Activated CD8-positive, alpha-beta memory T cell treated with anti-CD3 and anti-CD28 coated beads for 1 hour (primary cell): ENCODE measurements around the gene STAT5B.

Source experiments
- DNase-seq, 2 donors: peaks; one replicate each; pipeline ENCODE4 v3.0.0-alpha.2; 2020; ENCODE audit warnings: low read depth in 1 of 2; ENCODE audit errors: extremely low read depth in 1 of 2

Gene STAT5B

DNA sequence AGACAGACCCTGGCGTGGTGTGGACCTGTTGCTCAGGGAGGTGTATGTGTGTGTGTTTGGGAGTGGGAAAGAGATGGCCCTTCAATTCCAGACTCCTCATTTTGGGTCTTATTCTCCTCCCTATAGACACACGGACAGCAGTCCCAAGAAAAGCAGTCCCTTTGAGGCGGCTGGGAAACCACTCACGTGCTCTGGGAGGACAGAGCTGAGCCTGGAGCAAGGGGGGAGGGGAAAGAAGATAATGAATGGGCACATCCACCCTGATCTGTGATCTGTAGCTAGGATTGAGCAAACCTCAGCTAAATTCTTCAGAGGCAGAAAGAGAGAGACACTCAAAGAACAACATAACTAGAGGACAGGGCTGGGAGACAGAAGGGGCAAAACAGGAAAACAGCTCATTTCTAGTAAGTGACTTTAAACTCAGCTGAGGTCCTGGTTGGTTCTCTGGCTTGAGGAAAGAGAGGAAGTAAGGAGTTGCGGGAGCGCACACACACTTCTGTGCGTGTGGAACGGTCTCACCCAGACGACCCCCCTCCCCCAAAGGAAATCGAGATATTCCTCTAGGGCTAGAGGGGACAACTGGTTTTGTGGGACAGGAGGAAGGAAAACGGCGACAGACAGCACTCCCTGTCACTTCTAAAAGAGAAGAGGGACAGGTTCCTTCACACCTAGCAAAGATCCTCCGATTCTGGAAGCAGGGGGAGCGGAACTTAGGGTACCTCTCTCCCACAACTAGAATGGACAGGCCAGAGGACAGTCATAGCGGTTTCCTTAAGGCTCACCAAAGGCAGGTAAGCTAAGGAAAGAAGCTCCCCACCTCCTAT, 122.1 kb downstream of the STAT5B start:
- DNase-seq = no peak
